Islet precursor cell (in vitro differentiated cells): ENCODE results near the gene RANGRF.
A peak's percentile ranks its signal among the peaks of the same experiment; 100 is the strongest.

ENCODE experiments used
- DNase-seq: peaks from one replicate; pipeline ENCODE4 v3.0.0-alpha.2; 2018

The RANGRF gene

DNA sequence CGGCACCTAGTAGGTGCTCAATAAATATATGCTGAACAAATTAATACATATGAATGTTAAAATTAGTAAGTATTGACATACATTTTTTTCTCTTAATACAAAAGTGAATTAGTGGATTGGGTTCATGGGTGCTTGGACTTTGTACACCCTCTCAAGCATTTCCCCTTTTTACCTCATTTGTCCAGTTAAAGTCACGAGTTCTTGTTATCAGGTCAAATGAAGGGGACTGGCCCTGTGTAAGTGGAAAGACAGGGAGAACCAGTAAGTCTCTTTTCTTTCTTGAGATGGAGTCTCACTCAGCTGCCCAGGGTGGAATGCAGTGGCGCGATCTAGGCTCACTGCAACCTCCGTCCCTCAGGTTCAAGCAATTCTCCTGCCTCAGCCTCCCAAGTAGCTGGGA lies 13.7 kb upstream of the RANGRF start:
- DNase-seq, result no peak

DNA sequence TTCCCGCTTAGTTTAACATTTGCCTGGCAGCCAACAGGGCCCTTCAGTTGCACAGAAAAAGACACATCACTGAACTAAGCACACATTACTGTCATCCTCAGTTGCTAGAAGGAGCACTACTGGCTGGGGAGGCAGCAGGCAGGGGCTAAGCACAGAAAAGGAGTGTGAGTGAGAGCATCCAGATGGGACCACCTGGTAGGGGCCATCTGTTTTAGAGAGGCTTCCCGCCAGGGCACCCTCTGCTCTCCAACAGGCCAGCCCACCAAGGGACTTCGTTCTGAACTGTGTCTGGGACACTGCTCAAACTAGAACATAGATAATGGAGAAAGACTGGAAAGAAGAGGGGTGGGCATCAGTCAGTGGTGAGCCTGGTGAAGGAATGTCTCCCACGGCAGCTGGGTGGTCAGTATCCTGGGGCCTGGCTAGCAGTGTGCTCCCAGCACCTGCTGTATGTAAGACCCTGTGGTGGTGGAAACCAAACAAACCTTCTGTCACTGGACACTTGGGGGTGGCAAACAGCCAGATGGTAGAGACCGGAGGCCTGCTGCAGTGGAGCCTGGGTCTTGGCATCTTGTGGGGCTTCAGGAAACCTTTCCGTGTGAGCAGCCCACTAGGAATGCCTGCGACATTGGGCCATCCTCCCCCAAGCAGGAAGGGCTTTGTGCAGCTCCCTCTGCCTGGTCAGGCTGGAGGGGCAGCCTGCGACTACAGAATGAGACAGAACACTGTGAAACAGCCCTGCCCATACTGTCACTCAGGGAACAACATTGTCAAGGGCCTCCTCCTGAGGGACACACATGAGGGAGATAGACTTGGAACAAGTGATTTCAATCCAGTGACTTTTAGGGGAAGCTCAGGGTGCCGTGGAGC lies 12.8 kb upstream of the RANGRF start:
- no peak for DNase-seq

DNA sequence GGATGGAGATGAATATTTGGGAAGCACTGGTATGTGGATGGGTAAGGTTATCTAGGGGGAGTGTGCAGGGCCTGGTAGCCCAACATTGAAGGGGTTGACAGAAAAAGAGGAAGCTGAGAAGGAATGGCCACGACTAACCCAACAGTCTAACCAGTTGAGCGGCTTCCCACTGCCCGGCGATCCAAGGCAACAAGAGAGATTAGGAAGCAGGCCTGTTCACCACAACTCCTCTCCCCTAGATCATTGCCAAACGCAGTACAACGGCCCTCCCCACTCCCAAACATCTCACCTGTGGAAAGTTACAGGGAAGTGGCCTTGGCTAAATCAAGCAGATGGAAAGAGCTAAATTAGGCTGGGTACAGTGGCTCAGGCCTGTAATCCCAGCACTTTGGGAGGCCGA lies 11.2 kb upstream of the RANGRF start:
- no peak for DNase-seq

DNA sequence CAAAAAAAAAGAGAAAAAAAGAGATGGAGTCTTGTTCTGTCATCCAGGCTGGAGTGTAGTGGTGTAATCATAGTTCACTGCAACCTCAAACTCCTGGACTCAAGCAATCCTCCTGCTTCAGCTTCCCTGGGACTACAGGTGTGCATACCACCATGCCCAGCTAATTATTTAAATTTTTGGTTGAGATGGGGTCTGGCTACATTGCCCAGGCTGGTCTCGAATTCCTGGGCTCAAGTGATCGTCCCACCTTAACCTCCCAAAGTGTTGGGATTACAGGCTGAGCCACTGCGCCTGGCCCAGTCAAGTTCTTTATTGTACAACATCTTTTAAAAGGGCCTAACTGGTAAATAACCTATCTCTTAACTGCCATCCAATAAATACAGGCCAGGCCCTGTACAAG lies 6.1 kb upstream of the RANGRF start:
- no peak for DNase-seq

DNA sequence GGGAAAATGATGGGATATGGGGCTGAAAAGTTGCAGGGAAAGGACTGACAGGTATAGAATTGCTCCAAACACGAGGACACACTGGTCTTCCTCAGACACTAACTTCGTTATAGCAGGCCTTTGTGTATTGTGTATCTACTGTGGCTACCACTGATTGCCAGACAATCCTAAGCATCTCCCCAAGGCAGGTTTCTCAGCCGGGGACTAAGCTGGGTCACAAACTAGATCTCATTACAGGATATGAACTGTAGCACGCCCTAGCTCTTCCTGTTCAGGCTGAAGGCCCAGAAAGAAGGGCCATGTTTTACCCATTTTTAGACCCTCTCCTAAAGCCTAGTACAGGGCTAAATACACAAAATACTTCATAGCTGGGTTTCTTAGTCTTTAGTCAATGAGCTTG lies 5.1 kb upstream of the RANGRF start:
- no peak for DNase-seq

DNA sequence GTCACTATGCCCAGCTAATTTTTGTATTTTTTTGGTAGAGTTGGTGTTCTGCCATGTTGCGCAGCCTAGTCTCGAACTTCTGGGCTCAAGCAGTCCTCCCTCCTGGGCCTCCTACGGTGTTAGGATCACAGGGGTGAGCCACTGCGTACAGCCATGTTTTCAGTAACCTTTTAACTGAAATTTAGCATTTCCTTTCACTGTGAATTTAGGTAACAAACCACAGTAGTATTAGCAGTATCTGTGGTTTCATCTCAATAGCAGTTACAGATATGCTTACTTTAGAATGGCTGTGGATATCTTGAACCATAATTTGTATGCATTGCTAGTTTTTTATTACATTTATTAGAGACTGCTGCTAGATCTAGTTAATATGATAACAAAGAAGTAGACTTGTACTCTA lies 4.3 kb upstream of the RANGRF start:
- no peak for DNase-seq

DNA sequence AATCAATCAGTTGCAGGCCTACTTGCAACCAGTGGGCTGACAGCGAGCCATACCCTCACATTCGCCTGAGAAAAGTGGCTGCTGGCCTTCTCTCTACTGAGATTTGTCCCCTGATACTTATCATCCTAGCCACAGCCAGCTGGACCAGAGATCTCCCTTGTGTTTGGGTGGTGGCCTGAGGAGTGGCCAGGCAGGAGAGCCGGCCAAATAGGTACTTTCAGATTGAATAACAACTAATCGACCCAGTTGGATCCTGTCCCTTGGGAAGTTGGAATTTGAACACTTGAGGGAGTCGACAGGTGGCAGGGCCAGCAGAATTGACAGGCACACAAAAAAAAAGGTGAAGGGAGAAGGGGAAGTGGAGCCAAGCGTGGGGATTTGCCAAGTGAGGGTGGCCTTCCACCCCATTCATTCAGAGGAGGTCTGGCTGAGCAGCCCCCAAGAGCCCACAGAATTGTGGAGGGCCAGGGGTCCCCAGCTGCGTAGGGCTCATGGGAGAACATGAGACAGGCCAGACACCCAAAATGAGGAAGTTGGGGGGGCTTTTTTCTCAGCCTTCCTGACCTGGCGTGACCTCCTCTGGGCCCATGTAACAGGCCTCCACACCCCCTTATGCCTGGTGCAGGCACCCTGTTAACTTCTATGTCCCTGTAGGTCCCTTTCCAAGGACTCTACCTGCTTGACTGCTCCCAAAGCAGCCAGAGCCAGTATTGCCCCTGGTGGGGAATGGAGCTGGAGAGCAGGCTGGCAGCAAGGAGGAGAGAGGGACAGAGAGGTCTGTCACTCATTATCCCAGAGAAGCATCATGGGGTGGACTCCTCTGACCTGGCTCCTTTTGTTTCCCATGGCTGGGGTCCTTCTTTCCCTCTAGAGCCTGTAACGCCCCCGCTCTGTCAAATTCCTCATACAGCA lies 2.9 kb upstream of the RANGRF start:
- no peak for DNase-seq

DNA sequence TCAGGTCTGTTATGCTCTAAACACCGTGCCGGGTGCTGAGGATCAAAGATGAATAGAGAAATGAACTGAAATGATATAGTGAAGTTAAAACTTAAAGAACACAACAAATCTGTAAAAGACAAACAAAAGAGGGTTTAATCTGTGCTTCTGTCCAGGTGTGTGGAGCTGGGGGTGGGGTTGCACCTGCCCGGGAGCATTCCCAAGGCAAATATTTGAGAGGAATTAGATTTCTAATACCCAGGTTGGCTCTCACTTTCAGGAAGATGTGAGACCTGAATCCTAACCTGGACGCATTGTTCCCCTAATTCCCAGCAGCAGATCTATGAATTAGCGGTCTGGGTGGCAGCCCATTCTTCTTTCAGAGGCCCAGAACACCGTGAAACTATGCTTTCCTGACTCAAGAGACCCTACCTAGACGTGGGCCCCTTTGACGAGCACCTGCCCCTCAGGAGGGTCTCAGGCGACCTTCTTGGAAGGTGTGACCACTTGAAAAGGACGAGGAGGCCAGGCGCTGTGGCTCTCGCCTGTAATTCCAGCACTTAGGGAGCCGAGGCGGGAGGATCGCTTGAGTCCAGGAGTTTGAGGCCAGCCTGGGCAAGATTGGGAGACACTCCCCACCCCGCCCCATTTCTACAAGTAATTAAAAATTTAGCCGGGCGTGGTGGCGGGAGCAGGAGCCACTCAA lies 677 bp upstream of the RANGRF start:
- no peak for DNase-seq

DNA sequence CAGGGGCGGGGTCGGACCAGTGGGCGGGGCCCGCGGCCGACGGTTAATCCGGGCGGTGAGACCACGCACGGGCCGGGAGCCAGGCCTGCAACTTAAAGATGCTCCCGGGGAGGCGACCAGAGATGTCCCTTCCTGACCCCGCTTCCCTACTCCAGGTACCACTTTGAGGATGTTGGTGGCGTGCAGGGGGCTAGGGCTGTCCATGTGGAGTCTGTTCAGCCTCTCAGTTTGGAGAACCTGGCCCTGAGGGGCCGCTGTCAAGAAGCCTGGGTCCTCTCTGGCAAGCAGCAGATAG lies 580 bp downstream of the RANGRF start:
- DNase-seq, result no peak

DNA sequence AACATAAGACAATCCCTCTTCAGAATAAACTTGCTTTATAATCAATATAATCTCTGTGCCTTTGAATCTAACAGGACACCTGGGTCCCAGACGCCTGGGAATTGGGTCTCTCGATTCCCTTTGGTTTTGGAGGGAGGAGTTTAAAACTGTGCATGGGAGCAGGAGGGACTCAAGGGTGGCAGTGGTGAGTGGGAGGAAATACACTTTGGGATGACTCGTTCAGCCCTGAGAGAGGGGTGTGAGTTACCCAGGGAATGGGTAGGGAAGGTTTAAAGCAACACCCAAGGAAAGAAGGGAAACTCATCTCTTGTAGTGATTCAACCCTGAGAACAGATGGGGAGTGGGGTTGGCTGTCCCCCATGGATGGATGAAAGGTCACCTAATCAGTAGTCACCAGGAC lies 1.6 kb downstream of the RANGRF start:
- no peak for DNase-seq

DNA sequence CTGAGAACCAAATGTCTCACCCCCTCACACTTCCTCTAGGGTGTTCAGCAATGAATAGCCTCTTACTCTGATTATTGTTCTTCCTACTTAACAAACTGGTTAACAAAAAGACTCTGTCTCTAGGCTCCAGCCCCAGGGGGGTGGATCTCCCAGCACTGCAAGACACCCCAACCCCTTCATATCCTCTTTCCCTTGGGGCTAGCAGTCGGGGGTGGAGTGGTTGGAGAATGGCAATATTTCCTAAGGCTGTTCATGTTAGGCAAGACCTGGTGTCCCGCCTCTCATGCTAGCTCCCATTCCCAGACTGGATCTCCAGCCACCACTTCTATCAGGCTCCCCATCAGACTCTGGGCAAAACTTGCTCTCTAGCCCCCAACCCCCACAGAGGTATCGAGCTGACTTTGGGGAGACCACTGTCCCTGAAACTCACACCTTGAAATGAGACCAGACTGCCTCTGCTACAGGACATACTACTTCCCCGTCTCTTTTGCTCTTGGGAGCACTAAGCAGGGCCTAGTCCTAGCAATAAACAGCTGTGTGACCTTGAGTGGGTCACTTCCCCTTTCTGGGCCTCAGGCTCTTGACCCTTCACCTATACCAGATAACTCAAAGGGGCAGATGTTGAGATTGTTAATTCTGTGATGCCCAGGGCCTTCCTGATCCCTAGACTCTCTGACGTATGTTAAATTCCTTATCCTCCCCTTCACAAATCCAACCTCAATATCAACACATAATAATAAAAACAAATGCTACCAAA lies 4.3 kb downstream of the RANGRF start:
- no peak for DNase-seq

DNA sequence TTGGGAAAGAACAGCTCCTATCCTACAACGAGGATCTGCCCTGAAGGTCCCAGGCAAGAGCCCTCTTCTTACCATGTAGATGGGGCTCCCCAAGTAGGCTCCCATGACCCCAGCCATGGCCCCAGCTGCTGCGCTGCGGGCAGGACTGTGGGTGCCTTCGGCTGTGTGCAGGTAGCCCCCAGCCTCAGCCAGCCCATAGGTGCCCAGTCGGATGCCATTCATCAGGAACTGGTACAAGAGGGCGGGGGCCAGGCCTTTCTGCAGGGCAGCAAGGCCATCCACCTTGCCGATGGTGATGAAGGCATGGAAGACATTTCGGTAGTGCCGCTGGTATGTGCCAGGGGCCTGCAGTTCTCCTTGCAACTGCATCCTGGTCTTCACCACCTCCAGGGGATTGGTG lies 5.9 kb downstream of the RANGRF start:
- DNase-seq, result no peak

DNA sequence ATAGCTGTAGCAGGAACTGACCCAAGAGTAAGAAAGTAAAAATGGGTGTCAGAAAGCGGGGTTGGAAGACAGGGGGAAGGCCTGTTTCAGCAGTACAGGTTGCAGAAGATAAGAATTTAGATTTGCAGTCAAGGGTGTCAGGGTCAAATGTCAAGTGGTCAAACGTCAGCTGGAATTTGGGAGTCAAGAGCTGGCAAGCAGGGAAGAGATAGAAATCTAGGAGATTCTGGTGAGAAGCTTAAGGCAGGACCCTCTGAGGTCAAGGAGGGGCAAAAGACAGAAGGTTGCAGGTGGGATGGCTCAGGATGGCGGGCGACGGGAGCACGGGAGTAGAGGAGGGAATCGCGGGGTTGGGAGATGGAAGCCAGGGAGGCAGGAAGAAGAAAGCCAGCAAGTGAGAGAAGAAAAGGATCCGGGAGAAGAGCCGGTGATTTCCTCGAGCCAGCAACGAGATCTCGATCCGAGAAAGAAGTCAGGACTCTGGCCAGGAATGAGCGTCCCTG lies 6.4 kb downstream of the RANGRF start:
- no peak for DNase-seq

DNA sequence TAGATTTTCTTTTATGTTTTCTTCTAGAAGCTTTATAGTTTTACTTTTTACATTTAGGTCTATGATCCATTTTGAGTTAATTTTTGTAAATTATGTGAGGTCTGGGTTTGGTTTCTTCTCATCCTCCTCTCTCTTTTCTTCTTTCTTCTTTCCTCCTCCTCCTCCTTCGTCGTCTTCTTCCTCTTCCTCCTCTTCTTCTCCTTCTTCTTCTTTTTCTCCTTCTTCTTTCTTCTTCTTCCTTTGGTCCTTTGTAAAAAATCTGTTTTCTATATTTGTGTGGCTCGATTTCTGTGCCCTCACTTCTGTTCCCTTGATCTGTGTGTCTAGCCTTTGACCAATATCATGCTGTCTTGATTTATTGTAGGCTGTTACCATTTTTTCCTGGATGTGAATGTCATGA lies 11.8 kb downstream of the RANGRF start:
- no peak for DNase-seq

DNA sequence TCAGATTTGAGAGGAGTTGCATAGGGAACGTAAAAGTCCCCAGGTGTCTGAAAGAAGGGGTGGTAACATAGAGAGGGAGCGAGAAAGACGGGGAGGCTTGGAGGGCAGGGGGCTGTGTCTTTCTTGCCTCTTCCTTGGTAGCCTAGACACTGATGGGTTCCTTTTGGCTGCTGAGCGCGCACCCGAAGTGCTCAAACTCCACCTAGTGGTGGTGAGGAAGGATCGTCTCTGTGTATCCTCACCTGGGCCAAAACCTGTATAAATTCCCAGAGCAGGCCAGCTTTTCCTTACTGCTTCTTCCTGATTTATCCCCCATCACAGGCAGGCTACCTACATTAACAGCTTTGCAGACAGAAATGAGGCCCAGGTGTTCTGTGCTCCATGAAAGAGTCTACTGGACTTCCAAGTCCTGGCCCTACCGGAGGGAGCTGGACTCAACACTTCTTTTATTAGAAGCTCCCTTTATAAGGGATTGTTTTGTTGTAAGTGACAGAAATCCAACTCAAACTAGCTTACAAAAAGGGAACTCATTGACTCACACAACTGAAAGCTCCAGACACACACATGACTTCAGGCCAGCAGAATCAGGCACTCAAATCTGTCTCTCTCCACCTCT lies 12.3 kb downstream of the RANGRF start:
- DNase-seq, result peak; percentile 89

DNA sequence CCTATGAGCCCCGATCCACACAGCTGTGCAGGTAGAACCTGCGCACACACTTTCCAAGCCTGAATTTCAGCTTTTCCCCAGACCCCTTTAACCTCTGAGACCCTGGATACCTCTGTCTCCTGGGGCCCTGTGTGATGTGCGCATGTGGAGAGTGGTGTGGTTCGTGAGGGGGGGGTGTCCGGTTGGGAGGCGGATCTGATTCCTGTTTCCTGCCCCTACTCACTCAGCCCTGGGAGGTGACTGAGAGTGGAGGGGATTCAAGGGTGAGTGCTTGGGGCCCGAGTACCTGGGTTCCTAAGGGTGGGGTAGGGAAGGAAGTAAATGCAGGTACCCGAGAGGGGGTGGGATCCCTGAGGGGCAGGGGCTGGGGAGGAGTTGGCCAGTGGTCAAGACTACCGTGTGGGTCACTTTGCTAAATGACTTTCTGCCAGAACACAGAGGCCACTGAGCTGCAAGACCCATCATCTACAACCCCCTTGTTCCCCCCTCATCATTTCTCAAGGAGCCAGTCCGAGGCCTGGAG lies 22.2 kb downstream of the RANGRF start:
- DNase-seq, result no peak

DNA sequence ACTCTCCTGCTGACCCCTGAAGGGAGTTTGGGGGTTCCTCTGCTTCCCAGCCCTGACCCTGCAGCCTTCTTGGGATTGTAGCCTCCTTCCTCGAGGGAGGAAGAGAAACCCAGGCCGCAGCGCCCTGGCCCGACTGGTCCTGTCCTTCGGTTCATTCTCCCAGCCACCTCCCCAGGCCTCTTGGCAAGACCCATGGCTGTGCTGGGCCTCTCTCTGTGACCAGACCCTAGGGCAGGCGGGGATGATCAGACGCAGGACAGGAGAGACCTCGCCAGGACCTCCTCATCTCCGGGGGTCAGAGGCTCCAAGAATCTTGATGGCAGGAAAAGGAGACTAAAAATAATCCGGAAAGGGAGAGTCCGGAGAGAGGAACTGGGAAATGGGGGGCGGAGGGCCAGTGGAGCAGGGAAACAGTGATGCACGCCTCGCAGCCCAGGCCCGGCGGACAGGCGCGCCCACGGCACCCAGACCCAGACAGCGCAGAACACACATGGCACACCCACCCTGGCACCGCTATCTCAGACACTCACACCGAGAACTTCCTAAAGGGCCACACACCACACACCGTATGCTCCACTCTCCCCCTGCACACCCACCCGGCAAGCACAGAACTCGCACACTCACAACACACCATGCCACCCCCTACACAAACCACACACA lies 22.8 kb downstream of the RANGRF start:
- no peak for DNase-seq

DNA sequence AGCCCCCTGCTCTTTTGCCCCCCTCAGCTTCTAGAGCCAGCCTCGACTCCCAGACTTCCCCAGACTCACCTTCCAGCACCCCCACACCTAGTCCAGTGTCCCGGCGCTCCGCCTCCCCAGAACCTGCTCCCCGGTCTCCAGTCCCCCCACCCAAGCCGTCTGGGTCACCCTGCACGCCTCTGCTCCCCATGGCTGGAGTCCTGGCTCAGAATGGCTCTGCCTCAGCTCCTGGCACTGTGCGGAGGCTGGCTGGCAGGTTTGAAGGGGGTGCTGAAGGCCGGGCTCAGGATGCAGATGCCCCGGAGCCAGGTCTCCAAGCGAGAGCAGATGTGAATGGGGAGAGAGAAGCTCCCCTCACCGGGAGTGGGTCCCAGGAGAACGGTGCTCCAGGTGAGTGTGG lies 23.8 kb downstream of the RANGRF start:
- no peak for DNase-seq

DNA sequence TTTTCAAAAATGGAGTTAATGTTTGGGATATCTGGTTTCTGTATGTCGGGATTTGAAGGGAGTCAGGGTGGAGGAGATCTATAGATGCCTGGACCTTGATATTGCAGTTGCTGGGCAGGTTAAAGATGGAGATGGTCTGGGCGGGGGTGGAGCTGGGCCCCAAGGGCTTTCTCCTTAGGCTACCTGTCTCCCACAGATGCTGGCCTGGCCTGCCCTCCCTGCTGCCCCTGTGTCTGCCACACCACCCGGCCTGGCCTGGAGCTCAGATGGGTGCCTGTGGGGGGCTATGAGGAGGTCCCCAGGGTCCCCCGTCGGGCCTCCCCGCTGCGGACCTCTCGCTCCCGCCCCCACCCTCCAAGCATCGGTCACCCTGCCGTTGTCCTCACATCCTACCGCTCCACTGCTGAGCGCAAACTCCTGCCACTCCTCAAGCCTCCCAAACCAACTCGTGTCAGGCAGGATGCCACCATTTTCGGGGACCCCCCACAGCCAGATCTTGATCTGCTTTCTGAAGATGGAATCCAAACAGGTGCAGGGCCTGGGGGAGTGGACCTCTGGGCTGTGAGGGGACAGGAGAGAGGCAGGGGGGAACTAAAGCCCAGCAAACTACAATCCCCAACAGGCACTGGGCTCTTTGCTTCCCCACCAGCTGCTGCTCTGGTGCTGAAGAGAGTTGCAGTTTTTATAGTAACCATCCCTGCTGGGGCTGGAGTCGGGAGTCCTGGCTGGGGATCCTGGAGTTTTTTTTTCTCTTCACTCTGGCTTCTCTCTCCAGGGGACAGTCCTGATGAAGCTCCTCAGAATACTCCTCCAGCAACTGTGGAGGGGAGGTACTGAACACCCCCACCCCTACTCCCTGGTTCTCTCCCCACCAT lies 24.5 kb downstream of the RANGRF start:
- no peak for DNase-seq
